ENCODE data around the gene PPP1R7.

DNA sequence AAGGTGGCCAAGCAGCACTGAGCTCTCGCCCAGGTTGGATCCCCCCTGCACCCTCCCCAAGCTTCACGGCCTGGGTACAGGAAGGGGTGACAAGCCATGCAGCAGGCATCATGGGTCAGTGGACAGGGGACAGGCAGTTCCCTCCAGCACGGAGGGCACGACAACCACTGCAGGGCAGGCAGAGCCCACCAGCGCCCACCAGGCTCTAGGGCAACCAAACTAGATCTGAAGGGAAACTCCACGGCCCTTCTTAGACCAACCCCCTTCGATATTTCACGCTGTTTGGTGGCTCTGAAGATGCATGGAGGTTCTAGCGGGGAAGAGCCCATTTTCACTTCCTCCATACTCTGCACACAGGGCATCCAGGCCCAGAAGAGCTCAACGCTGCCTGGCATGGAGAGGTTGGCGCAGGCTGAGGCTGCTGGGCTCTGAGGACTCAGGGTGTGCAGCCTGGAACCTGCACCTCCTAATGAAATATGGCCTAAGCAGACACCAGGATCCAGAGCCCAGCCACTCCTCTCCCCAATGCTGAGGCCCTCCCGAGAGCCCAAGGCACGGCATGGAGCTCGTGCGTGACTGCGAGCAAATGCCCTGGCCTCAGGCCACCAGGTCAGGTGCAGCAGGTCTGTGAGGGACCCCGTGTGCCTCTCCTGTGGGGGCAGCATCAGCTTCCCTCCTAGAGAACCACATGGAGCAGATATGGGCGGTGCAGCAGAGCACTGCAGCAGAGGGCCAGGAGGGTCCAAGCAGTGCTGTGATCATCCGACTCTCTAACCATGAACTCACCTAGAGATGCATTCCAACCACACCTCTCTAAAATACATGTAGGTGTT is 39.4 kb upstream of the PPP1R7 start:
- TF ChIP-seq EZH2phosphoT487 (IDR thresholded peaks at IDR 0.05; ENCODE audit: insufficient read depth, low read depth) (no peak), EZH2 (IDR thresholded peaks at IDR 0.05; ENCODE audit: insufficient read depth, poor library complexity, severe bottlenecking) (no peak)

Data from GM23248 (cell line).